GM23338 (cell line): ENCODE data around the gene GLIS2. TPM values are rescaled to one million over a fixed set of nuclear protein-coding genes. Genes with fewer than 3 reads are reported as not detected.

Source experiments
- ATAC-seq: fragments of 200-7000 bp; cut with Tn5 transposase; 3 replicates; pipeline ENCODE4 v1.9.1; 2020
- DNase-seq: peaks from one replicate; pipeline ENCODE4 v3.0.0-alpha.2; 2015; ENCODE audit warnings: low spot score
- H2AFZ ChIP-seq: fragments of 200-600 bp; sonication (generic); 2 replicates; pipeline ENCODE4 v1.8.0; 2016; ENCODE audit warnings: antibody characterized with exemption, mild to moderate bottlenecking, moderate library complexity
- H3F3A ChIP-seq: fragments of 200-600 bp; sonication (generic); replicated peaks from 2 replicates; pipeline ENCODE4 v1.8.0; 2017; ENCODE audit warnings: antibody characterized with exemption, mixed run types, low read depth
- H3K27ac ChIP-seq: fragments of 200-600 bp; sonication (generic); 2 replicates; pipeline ENCODE4 v1.6.1; 2016; ENCODE audit warnings: low read depth
- H3K27me3 ChIP-seq: fragments of 200-600 bp; sonication (generic); 2 replicates; pipeline ENCODE4 v1.8.0; 2016; ENCODE audit warnings: mild to moderate bottlenecking, mixed run types, moderate library complexity; ENCODE audit not compliant: insufficient read depth
- H3K36me3 ChIP-seq: fragments of 200-600 bp; sonication (generic); 2 replicates; pipeline ENCODE4 v1.8.0; 2016; ENCODE audit warnings: mild to moderate bottlenecking; ENCODE audit not compliant: insufficient read depth
- H3K4me1 ChIP-seq: fragments of 200-600 bp; sonication (generic); 2 replicates; pipeline ENCODE4 v1.8.0; 2016; ENCODE audit warnings: mild to moderate bottlenecking, moderate library complexity; ENCODE audit not compliant: insufficient read depth
- H3K4me2 ChIP-seq: fragments of 200-600 bp; sonication (generic); 2 replicates; pipeline ENCODE4 v1.7.1; 2017; ENCODE audit warnings: mixed run types
- H3K4me3 ChIP-seq: fragments of 200-600 bp; sonication (generic); 2 replicates; pipeline ENCODE4 v1.6.1; 2016; ENCODE audit warnings: mixed run types
- H3K79me2 ChIP-seq: fragments of 200-600 bp; sonication (generic); replicated peaks from 2 replicates; pipeline ENCODE4 v1.8.0; 2017; ENCODE audit warnings: mild to moderate bottlenecking; ENCODE audit not compliant: insufficient read depth
- H3K9me2 ChIP-seq: fragments of 200-600 bp; sonication (generic); 2 replicates; pipeline ENCODE4 v1.8.0; 2017; ENCODE audit not compliant: insufficient read depth
- H4K20me1 ChIP-seq: fragments of 200-600 bp; sonication (generic); replicated peaks from 2 replicates; pipeline ENCODE4 v1.8.0; 2017; ENCODE audit warnings: mild to moderate bottlenecking; ENCODE audit not compliant: insufficient read depth
- H3K27ac Mint-ChIP-seq: 2 replicates; pipeline ENCODE4 v1.8.0; 2020; ENCODE audit warnings: inconsistent platforms, mild to moderate bottlenecking, moderate library complexity, mixed read lengths
- H3K27me3 Mint-ChIP-seq: 3 replicates; pipeline ENCODE4 v1.8.0; 2022; ENCODE audit warnings: low read depth, mild to moderate bottlenecking, moderate library complexity, mixed read lengths, inconsistent platforms; ENCODE audit not compliant: insufficient read depth, poor library complexity
- H3K36me3 Mint-ChIP-seq: 3 replicates; pipeline ENCODE4 v1.8.0; 2021; ENCODE audit warnings: low read depth, mild to moderate bottlenecking, inconsistent platforms, moderate library complexity, mixed read lengths
- H3K4me1 Mint-ChIP-seq: 3 replicates; pipeline ENCODE4 v1.8.0; 2020; ENCODE audit warnings: mild to moderate bottlenecking, inconsistent platforms, mixed read lengths
- H3K4me3 Mint-ChIP-seq: 3 replicates; pipeline ENCODE4 v1.8.0; 2021; ENCODE audit warnings: moderate library complexity, mild to moderate bottlenecking, inconsistent platforms, mixed read lengths
- H3K9me3 Mint-ChIP-seq: 3 replicates; pipeline ENCODE4 v1.8.0; 2020; ENCODE audit warnings: moderate library complexity, mild to moderate bottlenecking, inconsistent platforms, mixed read lengths
- EZH2 ChIP-seq: fragments of 200-600 bp; sonication (generic); IDR thresholded peaks from one replicate; pipeline ENCODE4 v1.8.0; 2017; ENCODE audit warnings: antibody characterized with exemption, mild to moderate bottlenecking, low read depth; ENCODE audit not compliant: unreplicated experiment
- EZH2phosphoT487 ChIP-seq: fragments of 200-600 bp; sonication (generic); IDR thresholded peaks from one replicate; pipeline ENCODE4 v1.8.1; 2018; ENCODE audit warnings: antibody characterized with exemption; ENCODE audit not compliant: unreplicated experiment
- NANOG ChIP-seq: IDR thresholded peaks from 2 replicates; pipeline ENCODE4 v1.6.1; 2016; ENCODE audit warnings: antibody characterized with exemption, borderline replicate concordance
- POLR2AphosphoS5 ChIP-seq: IDR thresholded peaks from 2 replicates; pipeline ENCODE4 v1.6.1; 2016; ENCODE audit warnings: antibody characterized with exemption, low read depth
- STAT1 ChIP-seq: IDR thresholded peaks from one replicate; pipeline ENCODE4 v1.6.1; 2016; ENCODE audit warnings: antibody characterized with exemption; ENCODE audit not compliant: unreplicated experiment
- ZNF331 ChIP-seq: fragments of 250-450 bp; sonication (Bioruptor Pico); IDR thresholded peaks from 2 replicates; pipeline ENCODE4 v1.5.0; 2020; ENCODE audit warnings: low read depth, mild to moderate bottlenecking, moderate library complexity
- polyA plus RNA-seq: library from polyadenylated mRNA; unstranded; fragments of >200 nt; fragmentation: Nextera tagmentation; extraction: Ambion mirVana; gene quantifications from 2 replicates; pipeline ENCODE4 v1.2.1, GENCODE V29; 2016
- total RNA-seq: library from RNA; depleted of rRNA; stranded (reverse); fragments of >200 nt; shearing (Covaris generic); gene quantifications from 2 replicates; pipeline ENCODE4 v1.2.3, GENCODE V29; 2014
- TF ChIP-seq, protein P1 (sequence below): IDR thresholded peaks from one replicate; pipeline ENCODE4 v1.6.1; 2018; ENCODE audit warnings: antibody characterized with exemption; ENCODE audit not compliant: unreplicated experiment
- TF ChIP-seq, protein P2 (sequence below): fragments of 250-450 bp; sonication (Bioruptor Pico); IDR thresholded peaks from 2 replicates; pipeline ENCODE4 v1.5.0; 2020; ENCODE audit warnings: mild to moderate bottlenecking, moderate library complexity

The GLIS2 gene
- total and polyA plus RNA-seq, 2 experiments from 2014 or later, result 8.2 to 10.2 TPM

DNA sequence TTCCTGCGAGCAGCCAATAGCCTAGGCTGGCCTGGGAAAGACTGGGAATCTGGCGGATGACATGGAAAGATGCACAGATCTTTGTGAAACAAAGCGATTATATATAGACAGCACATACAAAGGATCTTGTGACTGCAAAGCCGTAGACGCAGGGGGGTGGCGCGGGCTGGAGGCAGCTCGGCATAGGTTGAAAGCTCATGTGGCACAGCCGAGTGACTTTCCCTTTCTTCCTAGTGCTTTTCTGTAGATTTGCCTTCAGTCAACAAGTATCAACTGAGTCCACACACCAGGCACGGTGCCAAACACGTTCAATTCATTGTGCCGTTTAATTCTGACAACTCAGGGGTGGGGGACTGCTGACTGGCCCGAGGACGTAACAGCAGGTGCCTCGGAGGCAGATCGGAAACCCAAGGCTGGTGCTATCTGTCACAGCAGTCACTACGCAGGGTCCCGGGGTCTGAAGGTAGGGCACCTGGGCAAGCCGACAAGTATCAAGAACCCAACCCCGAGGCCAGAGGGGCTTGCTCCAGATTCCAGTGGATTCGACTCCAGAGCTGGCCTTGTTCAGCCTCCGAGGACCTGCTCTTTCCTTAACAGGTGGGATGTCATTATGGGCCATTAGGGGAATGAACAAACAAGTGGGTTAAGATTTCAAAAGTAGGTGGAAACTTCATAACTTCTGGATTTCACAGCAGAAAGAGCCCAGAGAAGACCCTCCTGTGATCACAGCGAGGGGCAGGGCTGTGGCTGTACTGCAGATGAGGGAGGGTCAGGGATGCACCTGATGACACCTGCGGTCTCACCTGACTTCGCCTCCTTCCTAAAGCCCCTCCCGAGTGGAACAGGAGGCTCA lies 29.3 kb downstream of the GLIS2 start:
- H2AFZ ChIP-seq, result no peak overlapping the region
- DNase-seq (no peak), ATAC-seq (no peak)
- Mint-ChIP-seq H3K27ac (no peak overlapping the region; the same call in 1 of the 2 replicates), H3K4me1 (peaks cover 4% of the 10 kb centered on the region; the same call in 1 of the 3 replicates), H3K36me3 (peaks cover 52% of the 10 kb centered on the region), H3K4me3 (no peak overlapping the region), H3K9me3 (peaks cover 18% of the 10 kb centered on the region), H3K27me3 (peaks cover 43% of the 10 kb centered on the region)
- no peaks in the 10 kb centered on the region for H3K27me3 ChIP-seq
- H3K27ac ChIP-seq, result no peak overlapping the region
- no peak overlapping the region for H3K4me2 ChIP-seq
- H3K4me1 ChIP-seq, result peaks cover 7% of the 10 kb centered on the region
- peaks cover 47% of the 10 kb centered on the region for H4K20me1 ChIP-seq
- H3K36me3 ChIP-seq, result no peaks in the 10 kb centered on the region; the same call in 1 of the 2 replicates
- H3K79me2 ChIP-seq, result peaks cover 78% of the 10 kb centered on the region
- TF ChIP-seq ZNF331 (CRISPR knock-in tag), result no peak
- no peak for TF ChIP-seq POLR2AphosphoS5
- TF ChIP-seq STAT1, result no peak
- TF ChIP-seq EZH2, result no peak
- TF ChIP-seq, protein P1, sequence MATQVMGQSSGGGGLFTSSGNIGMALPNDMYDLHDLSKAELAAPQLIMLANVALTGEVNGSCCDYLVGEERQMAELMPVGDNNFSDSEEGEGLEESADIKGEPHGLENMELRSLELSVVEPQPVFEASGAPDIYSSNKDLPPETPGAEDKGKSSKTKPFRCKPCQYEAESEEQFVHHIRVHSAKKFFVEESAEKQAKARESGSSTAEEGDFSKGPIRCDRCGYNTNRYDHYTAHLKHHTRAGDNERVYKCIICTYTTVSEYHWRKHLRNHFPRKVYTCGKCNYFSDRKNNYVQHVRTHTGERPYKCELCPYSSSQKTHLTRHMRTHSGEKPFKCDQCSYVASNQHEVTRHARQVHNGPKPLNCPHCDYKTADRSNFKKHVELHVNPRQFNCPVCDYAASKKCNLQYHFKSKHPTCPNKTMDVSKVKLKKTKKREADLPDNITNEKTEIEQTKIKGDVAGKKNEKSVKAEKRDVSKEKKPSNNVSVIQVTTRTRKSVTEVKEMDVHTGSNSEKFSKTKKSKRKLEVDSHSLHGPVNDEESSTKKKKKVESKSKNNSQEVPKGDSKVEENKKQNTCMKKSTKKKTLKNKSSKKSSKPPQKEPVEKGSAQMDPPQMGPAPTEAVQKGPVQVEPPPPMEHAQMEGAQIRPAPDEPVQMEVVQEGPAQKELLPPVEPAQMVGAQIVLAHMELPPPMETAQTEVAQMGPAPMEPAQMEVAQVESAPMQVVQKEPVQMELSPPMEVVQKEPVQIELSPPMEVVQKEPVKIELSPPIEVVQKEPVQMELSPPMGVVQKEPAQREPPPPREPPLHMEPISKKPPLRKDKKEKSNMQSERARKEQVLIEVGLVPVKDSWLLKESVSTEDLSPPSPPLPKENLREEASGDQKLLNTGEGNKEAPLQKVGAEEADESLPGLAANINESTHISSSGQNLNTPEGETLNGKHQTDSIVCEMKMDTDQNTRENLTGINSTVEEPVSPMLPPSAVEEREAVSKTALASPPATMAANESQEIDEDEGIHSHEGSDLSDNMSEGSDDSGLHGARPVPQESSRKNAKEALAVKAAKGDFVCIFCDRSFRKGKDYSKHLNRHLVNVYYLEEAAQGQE, result no peak
- TF ChIP-seq, protein P2, sequence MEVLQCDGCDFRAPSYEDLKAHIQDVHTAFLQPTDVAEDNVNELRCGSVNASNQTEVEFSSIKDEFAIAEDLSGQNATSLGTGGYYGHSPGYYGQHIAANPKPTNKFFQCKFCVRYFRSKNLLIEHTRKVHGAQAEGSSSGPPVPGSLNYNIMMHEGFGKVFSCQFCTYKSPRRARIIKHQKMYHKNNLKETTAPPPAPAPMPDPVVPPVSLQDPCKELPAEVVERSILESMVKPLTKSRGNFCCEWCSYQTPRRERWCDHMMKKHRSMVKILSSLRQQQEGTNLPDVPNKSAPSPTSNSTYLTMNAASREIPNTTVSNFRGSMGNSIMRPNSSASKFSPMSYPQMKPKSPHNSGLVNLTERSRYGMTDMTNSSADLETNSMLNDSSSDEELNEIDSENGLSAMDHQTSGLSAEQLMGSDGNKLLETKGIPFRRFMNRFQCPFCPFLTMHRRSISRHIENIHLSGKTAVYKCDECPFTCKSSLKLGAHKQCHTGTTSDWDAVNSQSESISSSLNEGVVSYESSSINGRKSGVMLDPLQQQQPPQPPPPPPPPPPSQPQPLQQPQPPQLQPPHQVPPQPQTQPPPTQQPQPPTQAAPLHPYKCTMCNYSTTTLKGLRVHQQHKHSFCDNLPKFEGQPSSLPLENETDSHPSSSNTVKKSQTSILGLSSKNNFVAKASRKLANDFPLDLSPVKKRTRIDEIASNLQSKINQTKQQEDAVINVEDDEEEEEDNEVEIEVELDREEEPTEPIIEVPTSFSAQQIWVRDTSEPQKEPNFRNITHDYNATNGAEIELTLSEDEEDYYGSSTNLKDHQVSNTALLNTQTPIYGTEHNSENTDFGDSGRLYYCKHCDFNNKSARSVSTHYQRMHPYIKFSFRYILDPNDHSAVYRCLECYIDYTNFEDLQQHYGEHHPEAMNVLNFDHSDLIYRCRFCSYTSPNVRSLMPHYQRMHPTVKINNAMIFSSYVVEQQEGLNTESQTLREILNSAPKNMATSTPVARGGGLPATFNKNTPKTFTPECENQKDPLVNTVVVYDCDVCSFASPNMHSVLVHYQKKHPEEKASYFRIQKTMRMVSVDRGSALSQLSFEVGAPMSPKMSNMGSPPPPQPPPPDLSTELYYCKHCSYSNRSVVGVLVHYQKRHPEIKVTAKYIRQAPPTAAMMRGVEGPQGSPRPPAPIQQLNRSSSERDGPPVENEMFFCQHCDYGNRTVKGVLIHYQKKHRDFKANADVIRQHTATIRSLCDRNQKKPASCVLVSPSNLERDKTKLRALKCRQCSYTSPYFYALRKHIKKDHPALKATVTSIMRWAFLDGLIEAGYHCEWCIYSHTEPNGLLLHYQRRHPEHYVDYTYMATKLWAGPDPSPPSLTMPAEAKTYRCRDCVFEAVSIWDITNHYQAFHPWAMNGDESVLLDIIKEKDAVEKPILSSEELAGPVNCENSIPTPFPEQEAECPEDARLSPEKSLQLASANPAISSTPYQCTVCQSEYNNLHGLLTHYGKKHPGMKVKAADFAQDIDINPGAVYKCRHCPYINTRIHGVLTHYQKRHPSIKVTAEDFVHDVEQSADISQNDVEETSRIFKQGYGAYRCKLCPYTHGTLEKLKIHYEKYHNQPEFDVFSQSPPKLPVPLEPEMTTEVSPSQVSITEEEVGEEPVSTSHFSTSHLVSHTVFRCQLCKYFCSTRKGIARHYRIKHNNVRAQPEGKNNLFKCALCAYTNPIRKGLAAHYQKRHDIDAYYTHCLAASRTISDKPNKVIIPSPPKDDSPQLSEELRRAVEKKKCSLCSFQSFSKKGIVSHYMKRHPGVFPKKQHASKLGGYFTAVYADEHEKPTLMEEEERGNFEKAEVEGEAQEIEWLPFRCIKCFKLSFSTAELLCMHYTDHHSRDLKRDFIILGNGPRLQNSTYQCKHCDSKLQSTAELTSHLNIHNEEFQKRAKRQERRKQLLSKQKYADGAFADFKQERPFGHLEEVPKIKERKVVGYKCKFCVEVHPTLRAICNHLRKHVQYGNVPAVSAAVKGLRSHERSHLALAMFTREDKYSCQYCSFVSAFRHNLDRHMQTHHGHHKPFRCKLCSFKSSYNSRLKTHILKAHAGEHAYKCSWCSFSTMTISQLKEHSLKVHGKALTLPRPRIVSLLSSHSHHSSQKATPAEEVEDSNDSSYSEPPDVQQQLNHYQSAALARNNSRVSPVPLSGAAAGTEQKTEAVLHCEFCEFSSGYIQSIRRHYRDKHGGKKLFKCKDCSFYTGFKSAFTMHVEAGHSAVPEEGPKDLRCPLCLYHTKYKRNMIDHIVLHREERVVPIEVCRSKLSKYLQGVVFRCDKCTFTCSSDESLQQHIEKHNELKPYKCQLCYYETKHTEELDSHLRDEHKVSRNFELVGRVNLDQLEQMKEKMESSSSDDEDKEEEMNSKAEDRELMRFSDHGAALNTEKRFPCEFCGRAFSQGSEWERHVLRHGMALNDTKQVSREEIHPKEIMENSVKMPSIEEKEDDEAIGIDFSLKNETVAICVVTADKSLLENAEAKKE (CRISPR knock-in tag), result no peak
- TF ChIP-seq NANOG, result no peak
- no peak for TF ChIP-seq EZH2phosphoT487
- H3F3A ChIP-seq, result peaks cover 35% of the 10 kb centered on the region
- H3K4me3 ChIP-seq, result no peak overlapping the region
- no peaks in the 10 kb centered on the region for H3K9me2 ChIP-seq
